Effector CD8-positive, alpha-beta T cell (primary cell): ENCODE measurements around the gene EDN2.

Experiments used
- DNase-seq: peaks from one replicate; lab custom pipeline; 2025; lab: John Stamatoyannopoulos, UW

Gene EDN2

GRCh38 chr1:41437011-41437355, 47.5 kb downstream of the EDN2 start:
- no peak for DNase-seq

- DNase-seq: no peak
Observed at GRCh38 chr1:41436281-41437010, 48.0 kb downstream of the EDN2 start.

DNA sequence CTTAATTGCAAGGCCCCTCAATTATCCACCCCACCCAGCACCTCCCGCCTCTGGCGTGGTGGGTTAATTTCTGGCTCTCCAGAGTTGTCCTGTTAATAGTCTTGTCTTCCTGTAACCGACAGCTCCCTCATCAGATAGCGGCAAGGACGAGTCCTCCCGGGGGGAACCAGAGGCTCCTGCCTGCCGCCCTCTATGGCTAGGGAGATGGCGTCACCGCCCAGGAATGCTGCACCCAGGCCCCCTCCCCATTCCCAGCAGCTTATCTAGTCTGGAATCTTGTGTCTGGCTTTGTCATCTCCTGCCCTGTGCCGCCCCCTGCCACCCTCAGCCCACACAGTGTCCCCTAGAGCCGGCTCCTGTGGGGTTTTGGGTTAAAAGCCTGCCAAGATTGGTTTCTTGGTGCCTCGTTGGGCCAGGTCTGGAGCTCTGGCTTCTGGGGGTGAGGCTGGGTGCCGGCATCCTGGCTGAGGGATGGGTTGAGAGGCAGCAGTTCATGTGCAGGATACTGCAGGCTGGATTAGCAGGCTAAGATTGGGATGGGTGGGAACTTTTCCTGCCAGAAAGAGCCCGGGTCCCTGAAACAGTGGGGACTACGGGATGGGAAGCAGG, 48.8 kb downstream of the EDN2 start:
- no peak for DNase-seq

DNA sequence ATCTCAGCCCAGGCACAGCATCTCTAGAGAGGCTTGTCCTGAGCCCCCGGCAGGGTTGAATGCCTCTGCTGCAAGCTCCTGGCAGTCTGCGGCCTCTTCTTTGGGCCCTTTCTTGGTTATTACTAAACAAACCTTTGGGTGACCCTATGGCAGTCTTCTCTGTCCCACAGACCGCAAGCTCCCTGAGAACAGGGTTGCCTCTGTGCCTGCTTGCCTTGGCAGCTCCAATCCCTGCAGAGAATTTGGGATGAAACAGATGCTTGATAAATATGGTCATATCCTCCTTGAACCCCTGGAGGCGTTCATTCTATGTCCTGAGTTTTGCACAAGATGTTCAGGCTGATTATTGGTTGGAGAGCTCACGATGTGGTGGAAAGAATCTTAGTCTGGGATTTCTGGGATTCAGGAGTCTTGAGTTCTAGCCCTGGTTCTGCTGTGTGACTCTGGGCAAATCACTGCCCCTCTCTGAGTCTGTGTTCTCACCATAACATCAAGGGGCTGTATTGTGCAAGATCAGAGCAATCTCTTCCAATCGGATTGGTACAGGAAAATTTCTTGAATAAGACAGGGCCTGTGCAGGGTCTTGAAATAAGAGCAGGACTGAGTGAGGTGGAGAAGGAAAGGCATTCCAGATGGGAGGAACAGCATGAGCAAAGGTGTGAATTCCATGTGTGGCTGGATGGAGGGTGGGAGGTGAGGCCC, 49.6 kb downstream of the EDN2 start:
- DNase-seq: no peak

DNA sequence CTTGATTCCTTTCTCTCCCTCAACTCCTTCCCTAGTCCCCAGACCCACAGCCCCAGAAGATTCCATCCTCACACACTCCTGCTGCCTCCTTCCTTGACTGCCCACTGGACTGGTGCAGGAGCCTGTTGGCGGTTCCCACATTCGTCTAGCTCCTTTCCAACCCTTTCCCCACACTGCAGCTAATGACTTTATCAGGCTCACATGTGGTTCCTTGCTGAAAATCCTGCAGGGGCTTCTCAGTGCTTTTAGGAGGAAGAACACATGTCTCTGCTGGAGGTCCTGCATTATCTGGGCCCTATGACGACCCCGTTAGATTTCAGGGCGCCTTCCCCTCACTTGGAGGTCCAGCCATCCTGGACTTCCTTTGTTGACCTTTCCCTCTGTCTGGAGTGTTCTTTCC, 50.2 kb downstream of the EDN2 start:
- DNase-seq: no peak

- DNase-seq: no peak
Observed at GRCh38 chr1:41433501-41433900, 51.0 kb downstream of the EDN2 start.

GRCh38 chr1:41432481-41433280, 51.8 kb downstream of the EDN2 start:
- peak; percentile 38 for DNase-seq

- DNase-seq: no peak
Observed at GRCh38 chr1:41431490-41432350, 52.8 kb downstream of the EDN2 start.

DNA sequence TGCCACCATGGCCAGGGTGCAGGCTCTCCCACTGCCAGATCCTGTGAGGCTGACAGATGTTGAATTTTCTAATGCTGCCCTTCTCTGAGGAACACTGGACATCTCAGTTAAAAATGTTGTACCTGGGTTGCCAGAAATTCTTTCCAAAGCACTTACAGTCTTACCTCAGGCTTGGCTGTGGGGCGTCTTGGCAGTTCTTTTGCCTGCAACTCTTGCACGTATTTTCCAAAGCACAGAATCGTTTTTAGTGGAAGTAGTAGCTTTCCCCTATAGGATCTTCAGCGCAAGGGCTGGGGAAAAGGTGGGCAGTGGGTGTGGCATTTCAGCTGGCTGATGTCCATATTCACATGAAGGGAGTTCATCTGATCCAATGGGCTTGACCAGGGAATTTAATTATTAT, 53.9 kb downstream of the EDN2 start:
- no peak for DNase-seq

DNA sequence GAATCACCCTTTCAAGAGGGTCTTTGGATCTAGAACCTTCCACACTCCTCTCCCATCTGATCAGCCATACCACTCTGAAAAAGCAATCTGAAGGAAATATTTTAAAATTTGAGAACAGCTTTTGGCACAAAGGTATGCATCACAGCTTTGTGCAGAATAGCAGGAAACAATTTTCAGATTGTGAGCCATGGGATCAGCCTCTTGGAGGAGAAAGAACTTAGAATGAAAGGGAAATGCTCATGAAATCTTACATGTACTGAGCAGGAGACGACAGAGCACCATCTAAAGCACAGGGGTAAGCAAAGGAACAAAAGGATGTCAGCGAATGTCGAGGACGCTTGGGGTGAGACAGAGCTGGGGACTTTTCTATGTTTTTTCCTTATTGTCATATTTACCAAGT, 54.4 kb downstream of the EDN2 start:
- no peak for DNase-seq

GRCh38 chr1:41429641-41430035, 54.8 kb downstream of the EDN2 start:
- no peak for DNase-seq
